Muscle layer of colon (tissue), 2 donors: ENCODE data around the gene NKG7.

ENCODE experiments used
- H3K27ac ChIP-seq: one replicate; pipeline ENCODE4 v1.7.0; 2013; ENCODE audit warnings: low read depth, mild to moderate bottlenecking, low read length, moderate library complexity
- H3K27me3 ChIP-seq, 2 donors: one replicate each; pipeline ENCODE4 v1.7.0; 2013; ENCODE audit warnings: low read length in 2 of 2, mild to moderate bottlenecking in 2 of 2; ENCODE audit not compliant: insufficient read depth in 2 of 2, control insufficient read depth in 1 of 2
- H3K36me3 ChIP-seq: one replicate; pipeline ENCODE4 v1.7.0; 2013; ENCODE audit warnings: mild to moderate bottlenecking, low read length; ENCODE audit not compliant: insufficient read depth
- H3K4me1 ChIP-seq: one replicate; pipeline ENCODE4 v1.7.0; 2013; ENCODE audit warnings: mild to moderate bottlenecking, low read length; ENCODE audit not compliant: insufficient read depth
- H3K4me3 ChIP-seq, 2 donors: one replicate each; pipeline ENCODE4 v1.7.0; 2013; ENCODE audit warnings: low read length in 2 of 2, low read depth in 1 of 2, mild to moderate bottlenecking in 1 of 2, moderate library complexity in 1 of 2
- H3K9ac ChIP-seq: one replicate; pipeline ENCODE4 v1.7.0; 2013; ENCODE audit warnings: low read length
- H3K9me3 ChIP-seq: one replicate; pipeline ENCODE4 v1.7.0; 2013; ENCODE audit warnings: mild to moderate bottlenecking, low read length
- donor health status: abdominal sarcoma.
- donor health status: Adenocarcinoma of cecum.

The NKG7 gene

GRCh38 chr19:51339687-51340656 lies 32.5 kb downstream of the NKG7 start:
- Histone ChIP-seq H3K36me3 (no peaks in the 10 kb centered on the region), H3K9ac (peak overlapping the region; percentile 33)

GRCh38 chr19:51339313-51339686 lies 33.2 kb downstream of the NKG7 start:
- peaks cover 9% of the 10 kb centered on the region for H3K4me1 ChIP-seq

More at GRCh38 chr19:51339687-51340656, 32.5 kb downstream of the NKG7 start:
- Histone ChIP-seq H3K9me3 (no peaks in the 10 kb centered on the region), H3K4me1 (peaks cover 9% of the 10 kb centered on the region), H3K4me3 (peak overlapping the region; percentile 51 to 54), H3K27me3 (no peaks in the 10 kb centered on the region), H3K27ac (peak overlapping the region; percentile 46)

GRCh38 chr19:51338563-51339312 lies 33.7 kb downstream of the NKG7 start:
- H3K27ac ChIP-seq = peak overlapping the region; percentile 46
- no peaks in the 10 kb centered on the region for H3K27me3 ChIP-seq
- no peaks in the 10 kb centered on the region for H3K36me3 ChIP-seq
- peak overlapping the region; percentile 51 to 54 for H3K4me3 ChIP-seq
- H3K9ac ChIP-seq = no peak overlapping the region
- H3K9me3 ChIP-seq = no peaks in the 10 kb centered on the region
- H3K4me1 ChIP-seq = peaks cover 9% of the 10 kb centered on the region

More at GRCh38 chr19:51339313-51339686, 33.2 kb downstream of the NKG7 start:
- H3K27ac ChIP-seq = peak overlapping the region; percentile 46
- no peak overlapping the region for H3K9ac ChIP-seq
- no peaks in the 10 kb centered on the region for H3K9me3 ChIP-seq
- peak overlapping the region; percentile 51 to 54 for H3K4me3 ChIP-seq
- H3K27me3 ChIP-seq = no peaks in the 10 kb centered on the region
- no peaks in the 10 kb centered on the region for H3K36me3 ChIP-seq

GRCh38 chr19:51337861-51338562 lies 34.4 kb downstream of the NKG7 start:
- Histone ChIP-seq H3K27me3 (no peaks in the 10 kb centered on the region), H3K9ac (no peak overlapping the region), H3K36me3 (no peaks in the 10 kb centered on the region), H3K4me1 (peaks cover 9% of the 10 kb centered on the region), H3K4me3 (no peak overlapping the region), H3K27ac (no peak overlapping the region), H3K9me3 (no peaks in the 10 kb centered on the region)

- Histone ChIP-seq H3K9ac (no peak overlapping the region), H3K36me3 (no peaks in the 10 kb centered on the region), H3K27ac (no peak overlapping the region), H3K4me3 (no peak overlapping the region), H3K27me3 (no peaks in the 10 kb centered on the region), H3K9me3 (no peaks in the 10 kb centered on the region), H3K4me1 (peaks cover 9% of the 10 kb centered on the region)
Observed at GRCh38 chr19:51337141-51337860, 35.2 kb downstream of the NKG7 start.

GRCh38 chr19:51333836-51334460 lies 38.5 kb downstream of the NKG7 start:
- Histone ChIP-seq H3K27ac (no peak overlapping the region), H3K4me3 (no peak overlapping the region), H3K9ac (no peak overlapping the region), H3K27me3 (peaks cover 0 to 8% of the 10 kb centered on the region in 2 donors), H3K4me1 (peaks cover 3% of the 10 kb centered on the region), H3K36me3 (no peaks in the 10 kb centered on the region), H3K9me3 (no peaks in the 10 kb centered on the region)

- no peak overlapping the region for H3K4me3 ChIP-seq
- H3K27me3 ChIP-seq = peaks cover 3 to 30% of the 10 kb centered on the region in 2 donors
- no peak overlapping the region for H3K9ac ChIP-seq
- H3K27ac ChIP-seq = no peak overlapping the region
- H3K4me1 ChIP-seq = no peaks in the 10 kb centered on the region
- no peaks in the 10 kb centered on the region for H3K36me3 ChIP-seq
- H3K9me3 ChIP-seq = no peaks in the 10 kb centered on the region
Observed at GRCh38 chr19:51331716-51332115, 40.7 kb downstream of the NKG7 start.

- Histone ChIP-seq H3K9me3 (no peaks in the 10 kb centered on the region), H3K4me1 (no peaks in the 10 kb centered on the region), H3K36me3 (no peaks in the 10 kb centered on the region), H3K27ac (no peak overlapping the region), H3K9ac (no peak overlapping the region), H3K27me3 (peaks cover 3 to 34% of the 10 kb centered on the region in 2 donors), H3K4me3 (no peak overlapping the region)
Observed at GRCh38 chr19:51331193-51331592, 41.3 kb downstream of the NKG7 start.

- Histone ChIP-seq H3K27ac (no peak overlapping the region), H3K9me3 (no peaks in the 10 kb centered on the region), H3K4me1 (no peaks in the 10 kb centered on the region), H3K36me3 (no peaks in the 10 kb centered on the region), H3K9ac (no peak overlapping the region), H3K27me3 (peaks cover 3 to 42% of the 10 kb centered on the region in 2 donors), H3K4me3 (no peak overlapping the region)
Observed at GRCh38 chr19:51330366-51330765, 42.1 kb downstream of the NKG7 start.

- no peak overlapping the region for H3K4me3 ChIP-seq
- no peak overlapping the region for H3K27ac ChIP-seq
- H3K4me1 ChIP-seq = no peaks in the 10 kb centered on the region
- H3K27me3 ChIP-seq = peaks cover 3 to 43% of the 10 kb centered on the region in 2 donors
- H3K9ac ChIP-seq = no peak overlapping the region
- no peaks in the 10 kb centered on the region for H3K36me3 ChIP-seq
- no peaks in the 10 kb centered on the region for H3K9me3 ChIP-seq
Observed at GRCh38 chr19:51329411-51329810, 43.0 kb downstream of the NKG7 start.
